Limb (tissue), 2 donors: ENCODE data around the gene NR2C1.
"Not testable (repeated sequence)": the region's sequence is repeated elsewhere in the genome, so short reads cannot be mapped to it uniquely, and the experiment has no call there.

Experiments used
- DNase-seq, 2 donors: peaks; one replicate each; pipeline ENCODE4 v3.0.0-alpha.2; 2016; ENCODE audit errors: extremely low spot score in 2 of 2

NR2C1 gene

DNA sequence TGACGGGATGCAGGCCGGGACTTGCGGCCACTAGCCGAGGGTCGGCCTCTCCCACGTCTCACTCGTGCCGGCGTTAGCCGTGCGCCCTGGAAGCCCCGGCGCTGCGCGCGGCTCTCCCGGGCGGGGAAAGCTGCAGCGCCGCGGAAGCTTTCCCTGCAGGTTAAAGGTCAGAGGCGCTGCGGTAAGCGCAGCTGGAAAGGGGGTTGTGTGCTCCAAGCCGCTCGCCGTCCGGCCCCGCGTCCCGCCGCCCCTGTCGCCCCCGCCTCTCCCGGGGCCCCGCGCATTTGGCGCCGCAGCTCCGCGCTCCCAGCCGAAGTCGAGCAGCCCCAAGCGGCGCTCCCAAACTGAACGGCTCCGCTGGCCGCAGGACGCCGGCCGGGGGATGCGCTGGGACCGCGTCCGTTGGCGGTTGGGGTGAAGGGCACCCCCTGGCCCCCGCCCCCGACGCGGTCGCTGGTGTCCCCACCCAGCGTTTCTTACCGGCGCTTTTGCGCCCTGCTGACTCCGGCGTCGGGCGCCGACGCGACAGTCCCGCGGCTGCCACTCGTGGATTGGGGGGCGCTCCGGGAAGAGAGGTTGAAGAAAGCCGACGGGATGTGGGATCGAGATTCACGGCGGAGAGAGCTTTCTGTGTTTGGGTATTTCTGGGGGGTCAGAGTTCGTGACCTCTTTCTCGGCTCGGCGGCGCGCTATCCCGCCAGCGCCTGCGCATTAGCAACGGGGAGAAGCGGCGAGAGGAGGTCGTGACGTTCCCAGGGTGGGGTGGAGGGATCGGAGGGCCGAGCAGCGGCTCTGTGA is at the start of gene NR2C1:
Gene NR2C1 (minus strand): TSS at position 719 of the 798 bp plus-strand sequence. CDS start 6,234 bp downstream, outside the sequence.
- DNase-seq = peak; percentile 93 to 97

DNA sequence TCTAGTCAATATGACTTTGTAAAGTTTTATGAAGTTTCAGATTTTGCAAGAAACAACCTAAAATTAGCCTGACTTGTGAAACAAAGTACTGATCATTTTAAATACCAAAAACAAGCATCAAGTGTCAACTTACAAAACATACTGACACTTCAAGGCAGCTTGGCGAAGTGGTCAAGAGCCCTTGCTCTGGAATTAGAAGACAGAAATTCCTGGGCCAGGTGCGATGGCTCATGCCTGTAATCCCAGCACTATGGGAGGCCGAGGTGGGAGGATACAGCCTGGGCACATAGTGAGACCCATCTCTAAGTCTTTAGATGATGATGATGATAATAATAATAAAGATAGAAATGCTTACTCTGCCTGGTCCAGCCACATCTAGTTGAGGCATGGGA is 45.4 kb upstream of the NR2C1 start:
- DNase-seq = no peak

GRCh38 chr12:95118138-95118787 is 44.8 kb upstream of the NR2C1 start:
- DNase-seq = peak in 1 of 2 donors; percentile 17

- DNase-seq = peak; percentile 46 to 77
Measured at GRCh38 chr12:95117178-95117599, 43.8 kb upstream of the NR2C1 start.

GRCh38 chr12:95116773-95117172 is 43.4 kb upstream of the NR2C1 start:
- DNase-seq = no peak

GRCh38 chr12:95116341-95116740 is 42.9 kb upstream of the NR2C1 start:
- no peak for DNase-seq

DNA sequence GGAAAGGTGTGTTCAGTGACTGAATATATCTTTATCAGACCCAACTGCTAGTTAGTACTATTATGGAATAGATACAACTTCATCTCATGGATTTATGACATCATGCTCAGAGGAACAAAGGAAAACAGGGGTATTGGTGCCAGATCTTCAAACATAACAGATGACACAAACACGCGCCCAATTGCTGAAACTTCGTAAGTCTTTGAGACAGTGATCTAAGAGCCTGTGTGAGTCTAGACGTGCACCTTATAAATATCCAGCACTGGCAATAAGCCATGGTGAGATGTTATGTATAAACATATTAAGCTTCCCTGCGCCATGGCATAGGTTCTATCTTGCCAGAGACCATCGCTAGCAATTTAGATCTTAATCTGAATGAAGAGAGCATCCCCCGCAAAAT is 42.2 kb upstream of the NR2C1 start:
- no peak for DNase-seq

DNA sequence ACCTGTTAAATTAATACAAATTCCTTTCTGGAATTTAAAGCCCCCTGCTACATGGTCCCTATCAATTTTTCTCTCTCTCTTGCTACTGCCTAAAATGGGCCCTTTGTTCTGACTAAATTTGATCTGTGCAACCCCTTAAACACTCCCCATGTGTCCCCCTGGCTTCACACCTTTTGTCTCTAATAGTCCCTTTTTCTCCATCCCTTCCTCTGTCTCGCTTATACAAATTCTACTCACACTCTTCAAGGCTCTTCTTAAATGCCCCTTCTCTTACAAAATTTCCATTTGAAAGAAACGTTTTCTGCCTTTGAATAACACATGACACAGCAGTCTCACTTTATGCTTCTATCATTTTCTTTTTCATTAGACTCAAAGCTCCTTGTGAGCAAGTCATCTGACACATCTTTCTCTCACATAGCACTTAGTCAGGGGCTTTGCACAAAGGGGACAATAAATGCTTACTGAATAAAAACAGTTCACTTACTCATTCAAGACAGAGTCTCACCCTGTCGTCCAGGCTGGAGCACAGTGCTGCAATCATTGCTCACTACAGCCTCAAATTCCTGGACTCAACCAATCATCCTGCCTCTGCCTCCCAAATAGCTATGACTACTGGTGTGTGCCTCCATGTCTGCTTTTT is 41.5 kb upstream of the NR2C1 start:
- DNase-seq = no peak

DNA sequence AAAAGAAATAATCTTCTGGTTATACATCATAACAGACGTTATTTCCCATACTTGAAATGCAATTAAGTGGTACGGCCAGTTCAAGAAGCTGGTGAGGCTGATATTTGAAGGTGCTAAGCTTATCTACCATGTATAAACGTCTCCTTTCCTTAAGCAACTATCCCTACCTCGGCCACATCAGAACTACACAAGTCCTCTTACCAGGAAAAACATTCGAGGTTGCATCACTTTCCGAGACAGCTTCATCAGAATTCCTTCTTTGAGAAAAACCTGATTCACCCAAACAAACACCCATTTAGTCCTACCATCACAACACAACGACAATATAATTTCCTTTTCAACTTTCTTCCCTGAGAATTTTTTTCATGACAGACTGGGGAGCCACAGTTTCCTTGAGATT is 33.9 kb upstream of the NR2C1 start:
- no peak for DNase-seq

DNA sequence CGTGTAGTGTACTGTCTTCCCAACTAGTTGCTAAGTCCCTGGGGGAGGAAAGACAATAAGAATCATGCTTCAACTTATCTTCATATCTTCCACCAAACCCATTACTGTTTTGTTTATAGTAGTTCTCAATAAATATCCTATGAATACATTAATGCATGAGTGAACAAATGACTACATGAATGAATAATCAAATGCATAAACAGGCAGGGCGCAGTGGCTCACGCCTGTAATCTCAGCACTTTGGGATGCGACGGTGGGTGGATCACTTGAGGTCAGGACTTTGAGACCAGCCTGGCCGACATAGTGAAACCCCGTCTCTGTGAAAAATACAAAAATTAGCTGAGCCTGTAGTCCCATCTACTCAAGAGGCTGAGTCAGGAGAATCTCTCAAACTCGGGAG is 32.1 kb upstream of the NR2C1 start:
- DNase-seq = no peak

DNA sequence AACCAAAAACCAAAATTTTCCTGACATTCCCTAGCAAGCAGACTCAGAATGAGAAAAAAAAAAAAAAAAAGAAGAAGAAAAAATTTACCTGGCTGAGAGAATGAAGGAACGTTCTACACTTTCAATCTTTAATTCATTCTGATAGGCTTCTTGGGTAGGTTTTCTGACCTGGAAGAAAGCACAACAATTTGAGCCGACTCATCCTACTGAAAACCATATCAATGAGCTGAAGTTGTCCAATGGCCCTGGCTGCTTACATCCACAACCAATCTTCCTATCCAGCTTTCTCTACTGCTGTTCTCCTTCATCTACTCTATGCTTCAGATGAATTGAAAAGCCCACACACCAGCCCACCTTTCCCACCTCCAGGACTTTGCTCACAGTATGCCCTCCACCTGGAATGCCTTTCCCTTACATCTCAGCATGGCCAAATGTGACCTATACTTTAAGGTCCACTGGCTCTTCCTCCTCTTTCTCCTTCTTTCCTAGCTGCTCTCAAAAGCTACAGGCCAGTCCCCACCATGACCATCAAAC is 31.6 kb upstream of the NR2C1 start:
- no peak for DNase-seq

- no peak for DNase-seq
Measured at GRCh38 chr12:95102916-95103671, 29.7 kb upstream of the NR2C1 start.

DNA sequence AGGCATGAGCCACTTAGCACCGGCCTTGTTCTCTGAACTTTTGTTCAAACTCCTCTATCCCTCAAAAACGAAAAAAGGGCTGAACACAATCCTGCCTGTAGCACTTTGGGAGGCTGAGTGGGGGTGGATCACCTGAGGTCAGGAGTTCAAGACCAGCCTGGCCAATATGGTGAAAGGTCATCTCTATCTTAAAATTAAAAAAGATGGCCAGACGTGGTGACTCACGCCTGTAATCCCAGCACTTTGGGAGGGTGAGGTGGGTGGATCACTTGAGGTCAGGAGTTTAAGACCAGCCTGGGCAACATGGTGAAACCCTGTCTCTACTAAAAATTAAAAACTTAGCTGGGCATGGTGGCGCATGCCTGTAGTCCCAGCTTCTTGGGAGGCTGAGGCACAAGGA is 28.5 kb upstream of the NR2C1 start:
- DNase-seq = not testable (repeated sequence)

GRCh38 chr12:95100264-95101190 is 27.1 kb upstream of the NR2C1 start:
- DNase-seq = no peak

DNA sequence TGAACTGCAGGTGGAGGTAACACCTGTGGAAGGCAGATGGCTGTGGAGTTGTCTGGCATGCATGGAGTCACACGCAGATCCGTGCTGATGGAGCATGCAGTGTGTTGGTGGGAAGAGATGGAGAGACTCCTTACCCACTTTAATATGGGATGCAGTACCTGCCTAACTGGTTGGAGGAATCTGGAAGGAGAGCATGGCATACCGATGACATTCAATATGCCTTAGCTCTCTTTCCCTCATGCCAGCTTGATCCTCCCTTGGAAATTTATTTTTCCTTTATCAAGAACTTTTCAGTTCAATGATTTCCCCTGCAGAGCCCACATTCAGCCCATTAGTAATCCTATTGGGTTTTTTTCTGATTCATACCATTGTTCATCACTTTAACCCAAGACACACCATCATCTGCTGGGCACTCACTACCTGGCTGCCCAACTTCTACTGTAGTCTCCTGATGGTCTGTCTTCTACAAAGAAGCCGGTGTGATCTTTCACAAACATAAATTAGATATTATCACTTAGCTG is 25.9 kb upstream of the NR2C1 start:
- DNase-seq = no peak

DNA sequence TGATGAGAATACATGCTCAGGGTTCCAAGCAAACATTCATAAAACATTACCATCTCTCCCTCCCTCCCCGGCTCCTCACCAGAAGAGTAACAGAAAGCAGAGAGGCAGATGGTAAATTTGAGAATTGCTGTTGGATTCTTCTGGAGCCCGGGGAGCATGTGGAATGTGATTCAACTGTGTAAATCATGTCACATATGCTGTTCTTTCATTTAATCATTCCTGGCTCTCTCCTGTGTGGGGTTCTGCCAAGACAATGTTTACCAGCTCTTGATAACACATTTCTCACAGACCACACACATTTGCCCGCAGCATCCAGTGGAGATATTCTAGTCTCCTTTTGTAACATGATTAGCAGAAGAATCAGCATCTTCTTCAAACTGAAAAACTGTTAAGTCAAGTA is 23.4 kb upstream of the NR2C1 start:
- peak in 1 of 2 donors; percentile 35 for DNase-seq

DNA sequence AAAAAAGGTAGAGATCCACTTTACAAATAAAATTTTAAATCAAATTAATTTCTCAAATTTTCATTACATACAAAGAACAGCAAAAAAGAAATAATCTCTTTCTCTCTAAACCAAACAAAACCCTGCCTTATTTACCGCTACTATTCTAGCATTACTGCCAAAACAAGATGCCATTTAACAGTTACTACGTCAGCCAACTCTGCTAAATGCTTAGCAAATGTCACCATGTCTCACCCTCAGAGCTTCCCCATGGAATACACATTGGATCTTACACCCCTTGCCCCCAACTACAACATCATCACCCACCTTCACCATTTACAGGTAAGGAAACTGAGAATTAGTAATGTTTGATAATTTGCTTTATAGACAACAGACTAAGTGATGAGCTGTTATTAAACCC is 23.0 kb upstream of the NR2C1 start:
- no peak for DNase-seq

- not testable (repeated sequence) for DNase-seq
Measured at GRCh38 chr12:95095866-95096265, 22.4 kb upstream of the NR2C1 start.

GRCh38 chr12:95089462-95089861 is 16.0 kb upstream of the NR2C1 start:
- DNase-seq = no peak

GRCh38 chr12:95088379-95088778 is 15.0 kb upstream of the NR2C1 start:
- DNase-seq = no peak
